ENCODE results near the gene FLRT2.

DNA sequence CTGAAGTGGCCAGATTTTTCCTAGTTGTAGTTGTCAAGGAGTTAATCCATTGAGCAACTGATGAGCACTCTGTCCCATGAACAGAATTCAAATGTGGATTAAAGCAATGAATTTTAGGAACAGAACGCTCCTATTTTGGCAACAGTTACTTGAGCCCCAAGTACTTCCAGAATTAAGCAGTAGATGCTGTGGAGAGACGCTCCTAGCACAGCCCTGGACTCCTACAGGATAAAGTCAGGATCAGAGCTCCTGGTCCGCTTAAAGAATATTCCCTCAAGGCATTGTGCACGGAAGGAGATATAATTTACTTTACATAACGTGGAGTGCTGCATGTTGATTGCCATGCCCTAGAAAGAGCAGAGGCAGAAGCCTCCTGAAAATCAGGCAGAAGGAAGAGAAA lies 53.4 kb downstream of the FLRT2 start:
- TF ChIP-seq POLR2AphosphoS5 (IDR thresholded peaks at IDR 0.05; ENCODE audit: low read depth, low read length): no peak
- TF ChIP-seq PAX5 (IDR thresholded peaks at IDR 0.05; ENCODE audit: insufficient read depth, low read length, severe bottlenecking): no peak
- no peak for TF ChIP-seq POLR2A (IDR thresholded peaks at IDR 0.05; ENCODE audit: low read depth, low read length)

All from GM12891 (cell line).